Measurements from ENCODE around the gene LHFPL4. TPM values are rescaled to one million over a fixed set of nuclear protein-coding genes. Genes with fewer than 3 reads are reported as not detected.

Gene LHFPL4
- total and polyA plus RNA-seq, 2 of the 8 experiments (the other 6 are each of a cell fraction or from before 2014, with no cell fraction given) = 5.0 to 16.9 TPM

DNA sequence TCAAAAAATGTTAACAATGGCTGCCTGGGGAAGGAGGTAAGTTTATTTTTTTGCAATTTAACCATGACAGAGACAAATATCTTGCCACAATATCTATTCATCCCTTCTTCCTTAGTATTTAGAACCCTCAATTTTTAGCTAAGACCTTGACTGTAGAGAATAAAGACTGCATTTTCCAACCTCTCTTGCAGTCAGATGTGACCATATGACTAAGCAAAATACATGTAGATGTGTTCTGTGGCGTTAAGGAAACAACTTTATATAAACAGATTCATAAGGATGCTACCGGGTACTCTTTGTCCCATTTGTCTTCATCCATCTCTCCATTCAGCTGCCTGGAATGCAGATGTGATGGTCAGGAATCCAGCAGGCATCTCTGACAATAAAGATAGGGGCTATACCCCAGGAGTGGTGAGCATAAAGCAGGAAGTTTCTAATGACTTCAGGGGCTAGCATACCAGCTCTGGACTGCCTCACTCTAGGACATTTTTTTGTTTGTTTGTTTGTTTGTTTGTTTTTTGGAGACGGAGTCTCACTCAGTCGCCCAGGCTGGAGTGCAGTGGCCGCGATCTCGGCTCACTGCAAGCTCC is 41.1 kb downstream of the LHFPL4 start:
- Histone ChIP-seq H3K27ac (ENCODE audit: low read depth, low read length) (no peak overlapping the region), H3K9me3 (ENCODE audit: insufficient read depth in 2 of 2, low read depth in 1 of 2, low read length in 1 of 2) (no peaks in the 10 kb centered on the region), H4K20me1 (replicated peaks in 1 of 2; ENCODE audit: control insufficient read depth in 1 of 2, insufficient read depth in 2 of 2, low read length in 2 of 2) (peaks cover 4 to 9% of the 10 kb centered on the region in 2 experiments), H3K9ac (replicated peaks in 1 of 4; ENCODE audit: extremely low read depth in 1 of 4, low read depth in 3 of 4, low read length in 3 of 4) (no peak overlapping the region), H2AFZ (ENCODE audit: low read length) (no peak overlapping the region), H3K14ac (ENCODE audit: insufficient read length) (no peak overlapping the region), H3K4me2 (ENCODE audit: insufficient read depth in 1 of 2, low read depth in 2 of 2, low read length in 2 of 2) (no peak overlapping the region), H3K56ac (replicated peaks; ENCODE audit: insufficient read length, low read depth, low read length) (no peak overlapping the region), H2BK15ac (ENCODE audit: low read length) (no peak overlapping the region), H3K79me1 (ENCODE audit: low read depth, low read length) (no peaks in the 10 kb centered on the region), H2BK5ac (ENCODE audit: low read depth, low read length) (no peak overlapping the region), H2BK120ac (replicated peaks; ENCODE audit: low read depth, low read length) (no peak overlapping the region), H4K5ac (ENCODE audit: insufficient read length, low read depth, low read length) (no peak overlapping the region), H3K36me3 (ENCODE audit: control insufficient read depth in 2 of 4, insufficient read depth in 4 of 4, low read length in 3 of 4) (no peaks in the 10 kb centered on the region), H2BK20ac (ENCODE audit: low read length) (no peak overlapping the region), H3K18ac (ENCODE audit: extremely low read depth, low read length) (no peak overlapping the region), H2AK5ac (ENCODE audit: low read depth, low read length) (no peak overlapping the region), H3K79me2 (ENCODE audit: control insufficient read depth in 1 of 2, insufficient read depth in 2 of 2, low read length in 2 of 2) (no peaks in the 10 kb centered on the region), H3K23me2 (ENCODE audit: low read depth, low read length) (no peaks in the 10 kb centered on the region), H4K91ac (replicated peaks; ENCODE audit: insufficient read length, low read length) (no peak overlapping the region), H3K4me3 (ENCODE audit: extremely low read depth in 1 of 4, insufficient read depth in 2 of 4, low read depth in 3 of 4, low read length in 4 of 4) (no peak overlapping the region), H4K8ac (ENCODE audit: extremely low read depth, insufficient read depth, low read length) (no peak overlapping the region), H3K23ac (ENCODE audit: insufficient read length) (no peak overlapping the region), H3K27me3 (replicated peaks in 1 of 4; ENCODE audit: control insufficient read depth in 3 of 4, extremely low read depth in 1 of 4, insufficient read depth in 3 of 4, low read length in 3 of 4) (peaks cover 0 to 18% (median 6%) of the 10 kb centered on the region in 4 experiments; a peak in 4 of 7 replicates), H2BK12ac (ENCODE audit: low read depth, low read length) (no peak overlapping the region), H3K4ac (replicated peaks; ENCODE audit: insufficient read length, low read depth, low read length) (no peak overlapping the region), H3K4me1 (replicated peaks in 1 of 4; ENCODE audit: control insufficient read depth in 3 of 4, insufficient read depth in 4 of 4, low read length in 3 of 4) (0 out of 7 replicates have a peak, but pooled peaks cover 0 to 2% (median 0%) of the 10 kb centered on the region in 4 experiments)
- 78% methylated on average over 7 of the region's 7 CpGs; no CpG with 5 or more reads in 1 of the 2 experiments for WGBS, 2 experiments (ENCODE audit: extremely low coverage in 1 of 2, insufficient coverage in 1 of 2, insufficient read length in 1 of 2, insufficient replicate concordance in 2 of 2, low coverage in 1 of 2, low lambda C conversion rate in 2 of 2, missing lambda C conversion rate in 1 of 2)
- ChIA-PET CTCF (ENCODE audit: partially characterized antibody) (interaction anchor here (4.2 kb wide), 1 partner anchor 10 kb away, joined by 30 read pairs; no protein-coding TSS in a partner anchor), POLR2A (ENCODE audit: partially characterized antibody) (interaction anchor here (1.2 kb wide), 1 partner anchor 129 kb away, joined by 3 read pairs; no protein-coding TSS in a partner anchor)
- DNase-seq (ENCODE audit: low read depth in 1 of 2, low spot score in 2 of 2) (no peak), FAIRE-seq (no peak)
- TF ChIP-seq CTBP2 (IDR thresholded peaks at IDR 0.05; ENCODE audit: borderline replicate concordance, insufficient read depth, insufficient read length, low read length) (no peak), RBBP5 (IDR thresholded peaks at IDR 0.05; ENCODE audit: borderline replicate concordance, low read depth, low read length) (no peak), FOSL1 (IDR thresholded peaks at IDR 0.05; ENCODE audit: insufficient read depth, low read depth, low read length) (no peak), POU5F1 (IDR thresholded peaks at IDR 0.05; ENCODE audit: low read depth, low read length) (no peak), JUND (IDR thresholded peaks at IDR 0.05; ENCODE audit: low read length) (no peak), CREB1 (IDR thresholded peaks at IDR 0.05) (no peak), NRF1 (IDR thresholded peaks at IDR 0.05; ENCODE audit: low read depth, low read length) (no peak), CEBPB (IDR thresholded peaks at IDR 0.05; ENCODE audit: low read depth, low read length) (no peak), SIRT6 (IDR thresholded peaks at IDR 0.05; ENCODE audit: low read length) (no peak), GABPA (IDR thresholded peaks at IDR 0.05; ENCODE audit: borderline replicate concordance, insufficient read depth, low read length) (no peak), SP2 (IDR thresholded peaks at IDR 0.05; ENCODE audit: low read length) (no peak), MAFK (IDR thresholded peaks at IDR 0.05; ENCODE audit: low read depth, low read length) (no peak)
- TF ChIP-seq, protein P1, sequence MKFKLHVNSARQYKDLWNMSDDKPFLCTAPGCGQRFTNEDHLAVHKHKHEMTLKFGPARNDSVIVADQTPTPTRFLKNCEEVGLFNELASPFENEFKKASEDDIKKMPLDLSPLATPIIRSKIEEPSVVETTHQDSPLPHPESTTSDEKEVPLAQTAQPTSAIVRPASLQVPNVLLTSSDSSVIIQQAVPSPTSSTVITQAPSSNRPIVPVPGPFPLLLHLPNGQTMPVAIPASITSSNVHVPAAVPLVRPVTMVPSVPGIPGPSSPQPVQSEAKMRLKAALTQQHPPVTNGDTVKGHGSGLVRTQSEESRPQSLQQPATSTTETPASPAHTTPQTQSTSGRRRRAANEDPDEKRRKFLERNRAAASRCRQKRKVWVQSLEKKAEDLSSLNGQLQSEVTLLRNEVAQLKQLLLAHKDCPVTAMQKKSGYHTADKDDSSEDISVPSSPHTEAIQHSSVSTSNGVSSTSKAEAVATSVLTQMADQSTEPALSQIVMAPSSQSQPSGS (IDR thresholded peaks at IDR 0.05; ENCODE audit: low read length) = no peak

Measured in H1 (cell line).